GM19023 (cell line): Measurements from ENCODE around the gene CCDC8.
"Not testable (repeated sequence)": the region's sequence is repeated elsewhere in the genome, so short reads cannot be mapped to it uniquely, and the experiment has no call there.

ENCODE experiments used
- ATAC-seq: cut with Tn5 transposase; IDR thresholded peaks from one replicate; pipeline ENCODE4 v1.9.1; 2021; ENCODE audit warnings: mild to moderate bottlenecking, moderate library complexity; ENCODE audit not compliant: unreplicated experiment

The CCDC8 gene, protein sequence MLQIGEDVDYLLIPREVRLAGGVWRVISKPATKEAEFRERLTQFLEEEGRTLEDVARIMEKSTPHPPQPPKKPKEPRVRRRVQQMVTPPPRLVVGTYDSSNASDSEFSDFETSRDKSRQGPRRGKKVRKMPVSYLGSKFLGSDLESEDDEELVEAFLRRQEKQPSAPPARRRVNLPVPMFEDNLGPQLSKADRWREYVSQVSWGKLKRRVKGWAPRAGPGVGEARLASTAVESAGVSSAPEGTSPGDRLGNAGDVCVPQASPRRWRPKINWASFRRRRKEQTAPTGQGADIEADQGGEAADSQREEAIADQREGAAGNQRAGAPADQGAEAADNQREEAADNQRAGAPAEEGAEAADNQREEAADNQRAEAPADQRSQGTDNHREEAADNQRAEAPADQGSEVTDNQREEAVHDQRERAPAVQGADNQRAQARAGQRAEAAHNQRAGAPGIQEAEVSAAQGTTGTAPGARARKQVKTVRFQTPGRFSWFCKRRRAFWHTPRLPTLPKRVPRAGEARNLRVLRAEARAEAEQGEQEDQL

DNA sequence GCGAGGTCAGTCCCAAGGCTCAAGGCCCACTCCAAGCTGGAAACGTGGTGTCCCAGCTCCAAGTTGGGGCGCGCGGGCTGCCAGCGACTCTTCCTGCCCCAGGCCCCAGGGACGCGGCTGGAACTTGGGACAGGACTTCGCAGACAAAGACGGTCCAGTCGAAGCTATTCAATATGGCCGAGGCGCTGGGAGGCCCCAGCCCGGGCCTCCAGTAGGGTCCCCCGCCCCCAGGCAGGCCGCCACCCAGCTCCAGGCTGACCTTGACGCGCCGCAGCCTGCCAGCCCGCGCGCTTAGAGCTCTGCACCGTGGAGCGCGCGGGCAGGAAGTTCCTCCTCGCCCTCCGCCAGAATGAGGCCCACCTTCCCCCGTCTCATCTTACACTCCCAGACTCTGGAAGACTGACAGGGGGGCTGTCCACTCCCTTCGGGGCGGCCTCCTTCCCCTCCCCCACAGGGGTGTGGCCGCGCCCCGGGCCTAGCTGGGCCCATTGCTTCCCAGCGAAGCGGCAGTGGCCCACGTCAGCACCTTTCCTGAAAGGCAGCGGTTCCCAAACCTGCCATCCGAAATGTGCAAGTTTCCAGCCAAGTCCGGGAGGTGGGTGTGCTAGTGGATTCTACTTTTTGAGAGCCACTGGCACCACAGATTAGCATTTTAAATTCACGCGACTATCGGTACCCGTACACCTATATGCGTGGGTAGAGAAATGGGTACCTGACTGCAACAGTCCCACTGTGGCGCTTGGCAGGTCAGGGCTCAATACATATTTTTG is at the start of gene CCDC8:
Gene CCDC8 (minus strand): TSS at position 303 of the 770 bp plus-strand sequence. CDS start 754 bp downstream, outside the sequence.
- no peak for ATAC-seq

DNA sequence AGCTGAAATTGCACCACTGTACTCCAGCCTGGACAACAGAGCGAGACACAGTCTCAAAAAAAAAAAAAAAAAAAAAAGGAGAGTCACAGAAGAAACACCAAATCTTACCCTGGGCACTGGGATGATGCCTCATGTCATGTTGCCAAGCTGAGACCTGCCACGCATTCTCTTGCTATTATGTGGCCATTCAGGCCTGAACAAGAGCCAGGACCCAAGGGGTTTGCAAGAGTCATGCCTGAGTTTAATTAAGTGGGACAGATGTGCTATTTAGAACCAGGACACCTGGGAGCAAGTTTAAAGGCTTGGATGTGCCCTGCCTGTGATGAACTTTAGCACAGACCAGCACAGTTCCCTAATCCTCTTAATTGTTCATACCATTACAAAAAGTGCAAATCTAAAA is 48.2 kb upstream of the CCDC8 start:
- no peak for ATAC-seq

DNA sequence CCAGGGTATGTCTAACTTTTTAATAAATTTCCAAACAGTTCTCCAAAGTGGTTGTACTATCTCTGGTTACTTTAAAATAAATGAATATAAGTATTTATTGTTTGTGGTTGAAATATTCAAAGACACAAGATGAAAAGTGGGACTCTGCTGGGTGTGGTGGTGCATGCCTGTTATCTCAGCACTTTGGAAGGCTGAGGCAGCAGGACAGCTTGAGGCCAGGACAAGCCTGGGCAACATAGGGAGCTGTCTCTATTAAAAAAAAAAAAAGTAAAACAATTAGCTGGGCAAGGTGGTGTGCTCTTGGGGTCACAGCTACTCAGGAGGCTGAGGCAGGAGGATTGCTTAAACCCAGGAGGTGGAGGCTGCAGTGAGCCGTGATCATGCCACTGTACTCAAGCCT is 47.6 kb upstream of the CCDC8 start:
- ATAC-seq: no peak

DNA sequence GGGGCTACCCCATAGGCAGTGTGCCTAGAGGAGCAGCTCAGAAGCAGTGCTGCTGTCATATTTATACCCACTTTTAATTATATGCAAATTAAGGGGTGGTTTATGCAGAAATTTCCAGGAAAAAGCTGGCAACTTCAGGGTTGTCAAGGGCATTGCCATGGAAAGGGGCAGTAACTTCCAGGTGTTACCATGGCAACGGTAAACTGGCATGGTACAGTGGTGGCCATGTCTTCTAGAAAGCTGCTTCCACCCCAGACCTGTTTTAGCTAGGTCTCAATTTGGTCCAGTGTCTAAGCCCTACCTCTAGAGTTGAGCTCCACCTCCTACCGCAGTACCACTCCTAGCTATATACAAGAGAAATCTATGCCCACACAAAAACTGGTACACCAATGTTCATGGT is 46.7 kb upstream of the CCDC8 start:
- no peak for ATAC-seq

DNA sequence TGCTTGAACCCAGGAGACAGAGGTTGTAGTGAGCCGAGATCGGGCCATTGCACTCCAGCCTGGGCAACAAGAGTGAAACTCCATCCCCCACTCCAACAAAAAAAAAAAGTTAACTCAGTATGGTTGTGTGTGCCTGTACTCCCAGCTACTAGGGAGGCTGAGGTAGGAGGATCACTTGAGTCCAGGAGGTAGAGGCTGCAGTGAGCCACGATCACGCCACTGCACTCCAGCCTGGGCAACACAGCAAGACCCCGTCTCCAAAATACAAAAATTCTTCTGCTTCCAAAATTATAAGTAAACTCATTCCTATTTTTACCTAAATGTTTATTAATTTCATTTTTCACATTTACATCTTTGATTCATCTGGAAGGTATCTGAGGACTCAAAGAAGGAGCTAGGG is 43.6 kb upstream of the CCDC8 start:
- ATAC-seq: no peak

DNA sequence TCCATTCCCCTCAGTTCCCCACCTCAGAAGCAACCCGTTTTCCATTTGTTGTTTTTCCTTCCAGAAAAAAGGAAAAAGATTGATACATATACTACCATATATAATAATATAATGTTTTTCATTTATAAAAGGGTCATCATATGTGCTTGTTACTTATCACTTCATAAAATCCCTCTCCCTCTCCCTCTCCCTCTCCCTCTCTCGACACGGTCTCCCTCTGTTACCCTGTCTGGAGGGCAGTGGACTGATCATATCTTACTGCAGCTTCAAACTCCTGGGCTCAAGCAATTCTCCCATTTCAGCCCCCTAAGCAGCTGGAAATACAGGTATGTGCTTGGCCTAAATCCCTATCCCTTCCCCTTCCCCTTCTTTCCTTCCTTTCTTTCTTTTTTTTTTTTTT is 40.9 kb upstream of the CCDC8 start:
- ATAC-seq: no peak

DNA sequence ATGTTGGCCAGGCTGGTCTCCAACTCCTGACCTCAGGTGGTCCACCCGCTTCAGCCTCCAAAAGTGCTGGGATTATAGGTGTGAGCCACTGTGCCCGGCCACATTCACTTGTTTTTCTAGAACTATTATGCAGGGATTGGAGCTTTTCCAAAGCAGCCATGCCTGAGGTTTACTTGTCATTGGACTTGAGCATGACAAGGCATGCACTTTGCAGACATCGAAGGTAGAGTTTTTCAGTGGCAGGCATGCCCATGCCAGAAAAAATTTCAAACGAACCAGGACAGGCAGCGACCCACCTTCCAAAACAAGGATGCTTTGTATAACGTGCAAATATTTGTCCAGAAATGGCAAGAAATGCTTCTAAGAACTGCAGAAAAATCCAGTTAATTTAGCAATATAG is 40.3 kb upstream of the CCDC8 start:
- ATAC-seq: no peak

DNA sequence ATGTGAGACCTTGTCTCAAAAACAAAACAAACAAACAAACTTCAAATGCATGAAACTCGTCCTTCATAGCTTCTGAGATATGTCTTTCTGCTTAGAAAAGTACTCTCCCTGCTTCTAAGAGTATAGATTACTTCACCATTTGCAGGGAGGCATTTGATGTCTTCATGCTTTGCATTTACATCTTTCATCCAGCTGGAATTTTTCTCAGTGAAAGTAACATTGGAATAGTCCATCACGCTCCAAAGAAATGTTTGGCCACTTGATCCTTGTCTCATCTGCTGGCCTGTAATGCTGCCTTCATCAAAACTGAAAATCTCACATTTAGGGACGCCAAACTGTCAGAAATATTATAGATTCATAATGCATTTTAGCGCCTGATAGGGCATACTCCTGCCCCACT is 38.8 kb upstream of the CCDC8 start:
- ATAC-seq: no peak

DNA sequence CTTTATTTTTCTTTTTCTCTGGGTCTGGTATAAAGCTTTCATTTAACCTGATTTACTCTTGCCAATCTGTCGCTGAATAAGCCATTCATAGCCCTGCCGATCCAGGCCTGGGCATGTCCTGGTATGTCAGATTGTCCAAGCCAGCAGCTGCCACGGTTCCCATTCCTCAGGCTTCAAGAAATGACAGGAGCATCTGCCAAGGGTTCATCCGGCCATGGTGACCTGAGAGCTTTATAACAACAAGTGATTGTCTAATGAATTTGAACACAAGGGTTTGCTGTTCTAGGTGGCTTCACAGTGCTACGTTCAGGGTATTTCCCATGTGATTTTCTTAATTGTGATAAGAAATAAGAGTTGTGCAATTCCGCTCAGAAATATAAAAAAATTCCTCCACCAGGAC is 38.0 kb upstream of the CCDC8 start:
- no peak for ATAC-seq

DNA sequence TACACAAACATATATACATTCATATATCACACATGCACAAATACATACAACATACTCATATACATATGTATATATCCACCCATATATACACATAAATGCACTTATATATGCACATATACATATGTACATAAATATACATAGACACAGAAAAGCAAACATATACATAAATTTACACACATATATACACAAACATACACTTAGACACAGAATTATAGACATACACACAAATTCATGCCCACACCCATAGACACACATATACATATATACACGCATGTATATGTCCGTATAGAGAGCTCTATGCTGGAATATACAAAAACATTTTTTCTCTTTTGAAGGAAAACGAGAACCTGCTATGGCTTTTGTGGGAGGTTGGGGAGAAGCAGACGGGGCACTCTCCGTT is 37.4 kb upstream of the CCDC8 start:
- no peak for ATAC-seq

DNA sequence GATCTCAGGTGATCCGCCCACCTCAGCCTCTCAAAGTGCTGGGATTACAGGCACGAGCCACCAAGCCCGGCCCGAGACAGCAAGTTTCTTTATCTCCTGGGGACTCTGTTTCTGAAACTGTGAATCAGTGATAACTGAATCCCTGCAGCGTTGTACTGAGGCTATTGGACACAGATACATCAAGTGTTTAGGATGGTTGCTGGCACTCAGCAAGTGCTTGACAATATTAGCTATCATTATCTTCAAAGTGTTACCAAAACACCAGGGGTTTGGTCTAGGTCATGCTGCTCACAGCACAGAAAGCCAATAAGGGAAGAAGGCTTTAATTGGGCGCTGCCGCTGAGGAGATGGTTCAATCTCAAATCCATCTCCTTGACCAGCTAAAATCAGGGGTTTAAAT is 35.9 kb upstream of the CCDC8 start:
- ATAC-seq: no peak

DNA sequence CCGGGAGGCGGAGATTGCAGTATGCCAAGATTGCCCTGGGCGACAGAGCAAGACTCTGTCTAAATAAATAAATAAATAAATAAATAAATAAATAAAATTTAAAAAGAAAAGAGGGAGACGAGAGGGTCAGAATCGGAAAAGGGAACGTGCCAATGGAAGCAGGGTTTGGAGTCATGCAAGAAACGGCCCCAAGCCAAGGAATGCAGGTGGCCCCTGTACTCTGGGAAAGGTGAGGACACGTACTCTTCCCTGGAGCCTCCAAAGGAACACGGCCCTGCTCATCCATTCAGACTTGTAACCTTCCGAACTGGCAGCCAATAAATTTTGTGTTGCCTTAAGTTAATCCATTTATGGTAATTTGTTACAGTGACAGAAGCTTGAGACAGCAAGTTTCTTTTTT is 35.2 kb upstream of the CCDC8 start:
- no peak for ATAC-seq

DNA sequence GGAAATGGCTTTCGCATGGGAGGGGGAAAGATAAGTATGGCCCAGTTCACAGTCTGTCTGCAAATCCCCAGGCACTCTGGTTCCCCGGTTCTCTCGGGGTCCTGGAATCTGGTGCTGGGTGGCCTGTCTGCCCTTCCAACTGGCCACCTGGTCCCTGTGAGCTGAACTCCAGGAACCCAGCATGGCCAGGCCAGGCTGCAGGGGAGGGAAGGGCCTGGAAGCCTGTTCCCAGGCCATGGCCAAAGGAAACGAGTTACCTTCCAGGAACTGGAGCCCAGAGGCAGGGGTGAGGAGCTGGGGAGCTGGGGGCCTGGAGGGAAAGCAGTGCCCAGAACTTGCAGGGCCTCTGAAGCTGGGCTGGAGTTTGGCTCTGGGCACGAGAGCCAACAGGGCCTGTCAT is 34.5 kb upstream of the CCDC8 start:
- no peak for ATAC-seq

DNA sequence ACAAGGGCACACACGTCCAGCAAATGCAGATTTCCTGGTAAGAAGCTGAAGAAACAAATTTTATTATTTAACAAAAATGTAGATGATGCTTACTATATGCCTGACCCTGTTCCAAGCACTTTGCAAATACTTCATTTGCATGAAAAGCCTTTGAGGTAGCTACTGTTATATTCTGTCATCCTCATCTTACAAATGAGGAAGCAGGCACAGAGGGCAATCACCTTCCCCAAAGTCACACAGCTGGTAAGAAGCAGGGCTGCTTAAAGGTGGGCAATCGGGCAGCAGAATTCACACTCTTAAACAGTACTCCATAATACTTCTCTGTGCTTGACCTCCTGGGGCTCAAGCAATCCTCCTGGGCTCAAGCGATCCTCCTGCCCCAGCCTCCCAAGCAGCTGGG is 33.6 kb upstream of the CCDC8 start:
- ATAC-seq: no peak

DNA sequence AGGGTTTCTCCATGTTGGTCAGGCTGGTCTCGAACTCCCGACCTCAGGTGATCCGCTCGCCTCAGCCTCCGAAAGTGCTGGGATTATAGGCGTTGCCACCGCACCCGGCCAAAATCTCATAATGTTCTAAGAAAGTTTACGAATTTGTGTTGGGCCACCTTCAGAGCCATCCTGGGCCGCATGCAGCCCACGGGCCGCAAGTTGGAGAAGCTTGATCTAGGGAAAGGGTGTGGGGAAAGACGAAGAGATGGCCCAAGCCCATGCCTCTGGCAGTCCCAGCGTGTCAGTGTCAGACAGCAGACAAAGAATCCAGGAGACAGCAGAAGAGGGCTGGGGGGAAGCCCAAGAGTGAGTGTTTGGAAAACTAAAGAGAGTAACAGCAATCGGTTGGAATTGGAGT is 32.7 kb upstream of the CCDC8 start:
- no peak for ATAC-seq

DNA sequence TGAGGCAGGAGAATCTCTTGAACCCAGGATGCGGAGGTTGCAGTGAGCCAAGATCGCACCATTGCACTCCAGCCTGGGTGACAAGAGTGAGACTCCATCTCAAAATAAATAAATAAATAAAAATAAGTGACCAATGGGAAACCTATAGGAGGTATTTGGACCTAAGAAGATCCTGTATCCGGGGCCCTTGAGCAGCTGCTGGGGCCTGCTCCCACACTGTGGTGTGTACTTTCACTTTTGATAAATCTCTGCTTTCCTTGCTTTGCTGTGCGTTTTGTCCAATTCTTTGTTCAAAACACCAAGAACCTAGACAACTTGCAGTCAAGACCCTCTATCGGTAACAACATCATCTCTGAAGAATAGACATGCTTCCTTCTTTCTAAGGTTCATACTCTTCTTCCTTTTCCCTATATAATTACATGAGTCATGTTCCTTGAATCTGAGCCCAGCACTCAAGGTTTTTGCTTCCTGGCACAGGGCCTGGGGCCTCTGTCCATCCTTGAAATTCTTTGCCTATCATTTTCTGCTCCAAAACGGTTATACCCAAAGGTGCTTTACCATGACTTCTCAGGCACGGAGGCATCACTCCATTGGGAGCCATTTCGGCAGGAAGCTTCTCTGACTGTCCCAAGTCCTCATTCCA is 29.6 kb upstream of the CCDC8 start:
- no peak for ATAC-seq

DNA sequence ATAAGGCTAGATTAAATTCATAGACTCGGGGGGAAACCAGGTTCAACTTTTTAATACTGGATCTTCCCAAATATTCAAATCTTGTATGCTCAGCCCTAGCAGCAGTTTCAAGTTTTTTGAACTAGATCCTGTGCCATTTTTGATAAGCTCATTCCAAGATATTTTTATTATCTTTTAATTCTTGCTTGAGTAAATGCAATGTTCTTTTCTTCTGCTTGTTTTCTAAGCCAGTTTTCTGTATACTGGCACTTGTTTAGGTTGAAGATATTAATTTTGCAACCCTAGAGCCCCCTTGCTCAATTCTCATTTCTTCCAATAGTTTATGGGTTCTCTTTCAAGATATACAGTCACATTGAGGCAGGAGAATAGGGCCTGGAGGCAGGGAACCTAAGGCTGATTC is 28.5 kb upstream of the CCDC8 start:
- ATAC-seq: no peak

DNA sequence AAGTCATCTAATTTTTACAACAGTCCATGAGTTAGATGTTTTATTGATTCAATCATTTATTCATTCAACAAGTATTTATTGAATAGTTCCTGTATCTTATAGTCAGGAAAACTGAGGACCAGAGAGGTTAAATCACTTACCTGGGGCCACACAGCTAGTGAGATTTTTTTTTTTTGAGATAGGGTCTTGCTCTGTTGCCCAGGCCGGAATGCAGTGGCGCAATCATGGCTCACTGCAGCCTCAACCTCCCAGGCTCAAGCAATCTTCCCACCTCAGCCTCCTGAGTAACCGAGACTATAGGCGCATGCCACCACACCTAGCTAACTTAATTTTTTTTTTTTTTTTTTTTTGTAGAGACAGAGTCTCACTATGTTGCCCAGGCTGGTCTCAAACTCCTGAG is 22.3 kb upstream of the CCDC8 start:
- ATAC-seq: not testable (repeated sequence)

DNA sequence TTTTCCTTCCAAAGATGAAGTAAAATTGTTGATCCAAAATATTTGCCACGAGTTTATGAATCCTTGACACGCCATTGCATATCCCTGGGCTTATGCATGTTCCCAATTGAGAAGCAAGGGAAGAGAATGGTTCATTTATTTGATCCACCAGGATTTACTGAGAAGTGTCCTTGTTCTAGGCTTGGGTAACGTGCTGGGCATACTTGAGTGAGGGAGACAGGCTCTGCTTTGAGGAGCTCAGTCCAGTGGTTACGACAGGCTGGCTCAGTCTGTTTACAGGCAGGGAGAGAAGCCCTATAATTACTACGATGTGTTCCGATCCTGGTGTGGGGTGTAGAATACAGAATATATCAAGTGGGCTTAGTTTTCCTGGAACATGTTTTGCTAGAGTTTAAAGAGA is 21.6 kb upstream of the CCDC8 start:
- no peak for ATAC-seq

DNA sequence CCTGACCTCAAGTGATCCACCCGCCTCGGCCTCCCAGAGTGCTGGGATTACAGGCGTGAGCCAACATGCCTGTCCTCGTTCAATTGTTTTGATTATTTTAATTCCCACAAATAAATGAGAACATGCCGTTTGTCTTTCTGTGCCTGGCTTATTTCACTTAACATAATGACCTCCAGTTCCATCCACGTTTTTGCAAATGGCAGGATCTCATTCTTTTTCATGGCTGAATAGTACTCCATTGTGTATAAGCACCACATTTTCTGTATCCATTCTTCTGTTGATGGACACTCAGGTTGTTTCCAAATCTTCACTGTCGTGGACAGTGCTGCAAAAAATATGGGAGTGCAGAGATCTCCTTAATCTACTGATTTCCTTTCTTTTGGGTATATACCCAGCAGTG is 20.1 kb upstream of the CCDC8 start:
- ATAC-seq: not testable (repeated sequence)

DNA sequence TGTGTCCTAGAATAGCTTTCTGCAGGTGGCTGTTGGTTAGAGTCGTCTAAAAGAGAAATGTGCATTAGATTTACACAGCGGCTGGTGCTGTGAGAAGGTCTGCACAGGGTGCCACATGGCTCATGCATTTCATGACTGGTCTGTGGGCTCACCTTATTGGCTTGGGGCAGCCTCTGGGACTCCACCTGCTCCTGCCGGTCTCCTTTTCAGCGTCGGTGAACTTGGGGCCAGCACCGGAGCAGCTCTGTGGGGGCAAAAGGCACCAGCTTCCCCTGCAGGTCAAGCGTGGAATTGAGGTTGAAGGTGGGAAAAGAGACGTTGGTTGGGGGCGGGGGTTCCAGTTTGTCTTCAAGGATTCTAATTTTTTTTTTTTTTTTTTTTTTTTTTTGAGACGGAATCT is 18.5 kb upstream of the CCDC8 start:
- ATAC-seq: no peak

DNA sequence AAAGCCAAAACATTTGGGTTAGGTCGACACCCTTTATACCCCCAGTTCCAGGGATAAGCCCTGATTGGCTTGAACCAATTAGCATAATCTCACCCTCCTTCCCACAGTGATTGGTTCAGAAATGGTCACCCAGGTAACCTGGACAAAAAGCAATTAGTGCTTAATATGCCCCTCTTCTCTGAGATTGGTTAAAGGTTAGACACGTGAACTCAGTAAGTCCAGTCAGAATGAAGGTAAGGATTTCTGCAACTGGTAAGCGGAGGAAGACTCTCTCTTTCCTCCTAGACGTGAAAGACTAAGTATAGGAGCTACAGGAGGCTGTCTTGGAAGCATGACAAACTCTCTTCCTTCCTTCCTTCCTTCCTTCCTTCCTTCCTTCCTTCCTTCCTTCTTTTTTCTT is 16.6 kb upstream of the CCDC8 start:
- ATAC-seq: no peak
